WERI-Rb-1 (cell line): ENCODE data around the gene PDE7B.

Experiments used
- DNase-seq: peaks from one replicate; pipeline ENCODE4 v3.0.0-alpha.2; 2020
- H3K27ac ChIP-seq: fragments of 250-450 bp; sonication (Bioruptor Pico); 2 replicates; pipeline ENCODE4 v1.5.1; 2020; ENCODE audit warnings: mild to moderate bottlenecking, moderate library complexity
- H3K27me3 ChIP-seq: fragments of 250-450 bp; sonication (Bioruptor Pico); 2 replicates; pipeline ENCODE4 v1.5.1; 2021; ENCODE audit warnings: mild to moderate bottlenecking, low read depth, moderate library complexity; ENCODE audit not compliant: insufficient read depth, severe bottlenecking
- H3K36me3 ChIP-seq: fragments of 250-450 bp; sonication (Bioruptor Pico); 2 replicates; pipeline ENCODE4 v1.5.1; 2020; ENCODE audit warnings: mild to moderate bottlenecking, moderate library complexity
- H3K4me3 ChIP-seq: 2 replicates; pipeline ENCODE4 v1.5.1; 2011; ENCODE audit warnings: low read depth, mild to moderate bottlenecking, control low read depth, low read length
- H3K9me3 ChIP-seq: fragments of 250-450 bp; sonication (Bioruptor Pico); 2 replicates; pipeline ENCODE4 v1.5.1; 2021; ENCODE audit warnings: mild to moderate bottlenecking, moderate library complexity; ENCODE audit not compliant: severe bottlenecking
- CTCF ChIP-seq: IDR thresholded peaks from 2 replicates; pipeline ENCODE4 v1.5.1; 2011; ENCODE audit warnings: low read depth, mild to moderate bottlenecking, control low read depth, inconsistent platforms, low read length

The PDE7B gene

GRCh38 chr6:136014454-136015437, 163.2 kb downstream of the PDE7B start:
- Histone ChIP-seq H3K4me3 (no peak overlapping the region), H3K27ac (no peak overlapping the region), H3K27me3 (no peaks in the 10 kb centered on the region), H3K9me3 (no peaks in the 10 kb centered on the region), H3K36me3 (no peaks in the 10 kb centered on the region)
- no peak for DNase-seq
- no peak for TF ChIP-seq CTCF

GRCh38 chr6:136015531-136015930, 164.0 kb downstream of the PDE7B start:
- no peak for DNase-seq
- Histone ChIP-seq H3K36me3 (no peaks in the 10 kb centered on the region), H3K27ac (no peak overlapping the region), H3K4me3 (no peak overlapping the region), H3K27me3 (no peaks in the 10 kb centered on the region), H3K9me3 (no peaks in the 10 kb centered on the region)
- TF ChIP-seq CTCF, result no peak

- Histone ChIP-seq H3K4me3 (no peak overlapping the region), H3K27me3 (no peaks in the 10 kb centered on the region), H3K9me3 (no peaks in the 10 kb centered on the region), H3K27ac (no peak overlapping the region), H3K36me3 (no peaks in the 10 kb centered on the region)
- no peak for DNase-seq
- TF ChIP-seq CTCF, result no peak
Observed at GRCh38 chr6:136016228-136017225, 165.0 kb downstream of the PDE7B start.

GRCh38 chr6:136020691-136021090, 169.2 kb downstream of the PDE7B start:
- no peak for DNase-seq

More at GRCh38 chr6:136020691-136021090, 169.2 kb downstream of the PDE7B start:
- H3K27ac ChIP-seq, result no peak overlapping the region
- no peaks in the 10 kb centered on the region for H3K36me3 ChIP-seq
- no peaks in the 10 kb centered on the region for H3K9me3 ChIP-seq
- H3K27me3 ChIP-seq, result no peaks in the 10 kb centered on the region
- no peak overlapping the region for H3K4me3 ChIP-seq
- TF ChIP-seq CTCF, result no peak
